ENCODE results near the gene ZNF101.
"Not testable (repeated sequence)": the region's sequence is repeated elsewhere in the genome, so short reads cannot be mapped to it uniquely, and the experiment has no call there.

ZNF101 gene

GRCh38 chr19:19691683-19692082 lies 23.0 kb downstream of the ZNF101 start:
- POLR2A ChIA-PET: no interaction called here
- CTCF ChIA-PET: no interaction called here
- H3K4me3 ChIP-seq (ENCODE audit: low read depth, low read length): no peak overlapping the region
- DNase-seq (ENCODE audit: low read depth, low spot score): no peak
- TF ChIP-seq, protein P1, sequence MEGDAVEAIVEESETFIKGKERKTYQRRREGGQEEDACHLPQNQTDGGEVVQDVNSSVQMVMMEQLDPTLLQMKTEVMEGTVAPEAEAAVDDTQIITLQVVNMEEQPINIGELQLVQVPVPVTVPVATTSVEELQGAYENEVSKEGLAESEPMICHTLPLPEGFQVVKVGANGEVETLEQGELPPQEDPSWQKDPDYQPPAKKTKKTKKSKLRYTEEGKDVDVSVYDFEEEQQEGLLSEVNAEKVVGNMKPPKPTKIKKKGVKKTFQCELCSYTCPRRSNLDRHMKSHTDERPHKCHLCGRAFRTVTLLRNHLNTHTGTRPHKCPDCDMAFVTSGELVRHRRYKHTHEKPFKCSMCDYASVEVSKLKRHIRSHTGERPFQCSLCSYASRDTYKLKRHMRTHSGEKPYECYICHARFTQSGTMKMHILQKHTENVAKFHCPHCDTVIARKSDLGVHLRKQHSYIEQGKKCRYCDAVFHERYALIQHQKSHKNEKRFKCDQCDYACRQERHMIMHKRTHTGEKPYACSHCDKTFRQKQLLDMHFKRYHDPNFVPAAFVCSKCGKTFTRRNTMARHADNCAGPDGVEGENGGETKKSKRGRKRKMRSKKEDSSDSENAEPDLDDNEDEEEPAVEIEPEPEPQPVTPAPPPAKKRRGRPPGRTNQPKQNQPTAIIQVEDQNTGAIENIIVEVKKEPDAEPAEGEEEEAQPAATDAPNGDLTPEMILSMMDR (IDR thresholded peaks at IDR 0.05; ENCODE audit: insufficient read depth, low read length, missing control alignments): no peak

GRCh38 chr19:19696386-19696785 lies 27.7 kb downstream of the ZNF101 start:
- CTCF ChIA-PET: no interaction called here

DNA sequence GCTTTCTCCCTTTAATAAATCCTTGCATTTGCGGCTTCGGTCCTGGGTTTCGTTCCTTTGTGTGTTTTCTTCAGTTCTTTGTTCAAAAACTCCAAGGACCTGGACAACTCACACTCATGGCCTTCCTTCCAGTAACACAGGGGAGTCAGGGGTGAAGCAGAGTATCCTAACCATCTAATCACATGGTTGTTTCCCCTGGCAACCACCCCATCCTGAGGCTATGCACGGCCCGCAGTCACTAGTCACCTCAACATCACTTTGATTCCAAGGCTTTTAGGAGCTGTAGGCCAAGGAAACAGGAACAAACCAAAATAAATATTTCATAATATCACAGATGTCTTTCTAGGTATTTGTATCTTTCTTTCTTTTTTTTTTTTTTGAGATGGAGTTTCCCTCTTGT lies 28.9 kb downstream of the ZNF101 start:
- TF ChIP-seq, protein P1 (IDR thresholded peaks at IDR 0.05; ENCODE audit: insufficient read depth, low read length, missing control alignments): no peak

More at GRCh38 chr19:19696386-19696785, 27.7 kb downstream of the ZNF101 start:
- H3K4me3 ChIP-seq (ENCODE audit: low read depth, low read length): no peak overlapping the region
- TF ChIP-seq, protein P1 (IDR thresholded peaks at IDR 0.05; ENCODE audit: insufficient read depth, low read length, missing control alignments): no peak
- POLR2A ChIA-PET: no interaction called here
- DNase-seq (ENCODE audit: low read depth, low spot score): no peak

DNA sequence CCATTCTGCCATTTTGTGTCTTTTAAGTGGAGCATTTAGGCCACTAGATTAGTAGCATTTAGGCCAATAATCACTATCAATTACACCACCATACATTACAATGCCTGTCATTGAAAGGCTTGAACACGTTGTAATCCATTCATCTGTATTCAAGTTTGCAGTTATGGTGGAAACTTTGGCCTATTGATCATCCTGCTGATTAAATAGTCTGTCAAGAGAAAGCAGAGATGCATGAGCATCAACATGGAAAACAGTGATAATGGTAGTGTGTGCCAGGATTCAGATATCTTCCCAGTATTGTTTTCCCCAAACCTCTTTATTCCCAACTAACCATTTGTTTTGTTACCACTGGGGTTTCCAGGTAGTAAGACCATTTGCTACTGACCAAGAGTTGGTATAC lies 31.9 kb downstream of the ZNF101 start:
- CTCF ChIA-PET; POLR2A ChIA-PET; H3K4me3 ChIP-seq (ENCODE audit: low read depth, low read length); DNase-seq (ENCODE audit: low read depth, low spot score): not testable (repeated sequence)

More for the DNA sequence above, 28.9 kb downstream of the ZNF101 start:
- H3K4me3 ChIP-seq (ENCODE audit: low read depth, low read length): no peak overlapping the region
- DNase-seq (ENCODE audit: low read depth, low spot score): no peak
- ChIA-PET CTCF (no interaction called here), POLR2A (no interaction called here)

- ChIA-PET POLR2A (no interaction called here), CTCF (no interaction called here)
- no peak for DNase-seq (ENCODE audit: low read depth, low spot score)
- TF ChIP-seq, protein P1 (IDR thresholded peaks at IDR 0.05; ENCODE audit: insufficient read depth, low read length, missing control alignments): no peak
- H3K4me3 ChIP-seq (ENCODE audit: low read depth, low read length): no peak overlapping the region
Observed at GRCh38 chr19:19704836-19705235, 36.2 kb downstream of the ZNF101 start.

DNA sequence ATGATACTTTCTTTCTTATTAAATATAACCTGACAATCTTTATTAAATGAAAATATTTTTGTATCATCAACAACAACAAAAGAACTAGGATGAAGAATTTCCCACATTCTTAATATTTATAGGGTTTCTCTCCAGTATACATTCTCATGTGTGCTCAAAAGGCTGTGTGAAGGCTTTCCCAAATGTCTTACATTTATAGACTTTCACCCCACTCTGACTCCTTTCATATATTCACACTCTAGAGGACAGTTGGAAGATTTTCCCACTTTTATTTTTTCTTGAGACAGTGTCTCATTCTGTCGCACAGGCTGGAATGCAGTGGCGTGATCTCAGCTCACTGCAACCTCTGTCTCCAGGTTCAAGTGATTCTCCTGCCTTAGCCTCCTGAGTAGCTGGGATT lies 41.9 kb downstream of the ZNF101 start:
- POLR2A ChIA-PET: no interaction called here
- H3K4me3 ChIP-seq (ENCODE audit: low read depth, low read length): no peak overlapping the region
- TF ChIP-seq, protein P1 (IDR thresholded peaks at IDR 0.05; ENCODE audit: insufficient read depth, low read length, missing control alignments): no peak
- CTCF ChIA-PET: no interaction called here
- DNase-seq (ENCODE audit: low read depth, low spot score): no peak

DNA sequence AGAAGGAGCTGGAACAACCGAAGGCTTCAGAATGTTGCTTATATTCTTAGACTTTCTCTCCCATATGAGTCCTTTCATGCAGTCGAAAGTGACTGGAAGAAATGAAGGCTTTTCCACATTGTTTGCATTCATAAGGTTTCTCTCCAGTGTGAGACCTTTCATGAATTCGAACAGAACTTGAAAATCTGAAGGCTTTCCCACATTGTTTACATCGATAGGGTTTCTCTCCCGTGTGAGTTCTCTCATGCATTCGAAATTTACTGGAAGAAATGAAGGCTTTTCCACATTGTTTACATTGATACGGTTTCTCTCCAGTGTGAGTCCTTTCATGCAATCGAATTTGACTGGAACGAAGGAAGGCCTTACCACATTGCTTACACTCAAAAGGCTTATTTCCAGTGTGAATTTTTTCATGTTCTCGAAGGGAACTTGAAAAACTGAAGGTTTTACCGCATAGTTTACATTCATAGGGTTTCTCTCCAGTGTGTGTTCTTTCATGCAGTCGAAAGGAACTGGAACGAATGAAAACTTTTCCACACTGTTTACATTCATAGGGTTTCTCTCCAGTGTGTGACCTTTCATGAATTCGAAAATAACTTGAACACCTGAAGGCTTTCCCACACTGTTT lies 42.8 kb downstream of the ZNF101 start:
- ChIA-PET POLR2A (no interaction called here), CTCF (no interaction called here)
- no peak overlapping the region for H3K4me3 ChIP-seq (ENCODE audit: low read depth, low read length)
- TF ChIP-seq, protein P1 (IDR thresholded peaks at IDR 0.05; ENCODE audit: insufficient read depth, low read length, missing control alignments): no peak
- DNase-seq (ENCODE audit: low read depth, low spot score): no peak
